Caco-2 (cell line): ENCODE measurements around the gene ERBB4. TPM values are rescaled to one million over a fixed set of nuclear protein-coding genes. Genes with fewer than 3 reads are reported as not detected.

Source experiments
- BruUV-seq: library from RNA; stranded (reverse); fragments of 400-500 nt; replicated peaks from 2 replicates; lab custom pipeline; 2021; lab: Mats Ljungman, UMichigan
- CTCF ChIA-PET: fragments of 300-600 bp; sonication (Branson Sonifier 250); formaldehyde crosslinking; loops from one replicate; lab custom pipeline; 2022; ENCODE audit warnings: antibody characterized with exemption; lab: Charles Lee
- POLR2A ChIA-PET: fragments of 300-600 bp; sonication (Branson Sonifier 250); formaldehyde crosslinking; loops from one replicate; lab custom pipeline; 2022; ENCODE audit warnings: antibody characterized with exemption; lab: Charles Lee
- DNase-seq, 2 experiments: peaks; one replicate each; pipeline versions ENCODE4 v3.0.0 to v3.0.0-alpha.2; 2020 to 2022
- H3K27me3 ChIP-seq: replicated peaks from 2 replicates; pipeline ENCODE4 v1.6.0; 2011; ENCODE audit warnings: low read length; ENCODE audit not compliant: control insufficient read depth, insufficient read depth
- H3K36me3 ChIP-seq: 2 replicates; pipeline ENCODE4 v1.5.1; 2011; ENCODE audit warnings: low read length; ENCODE audit not compliant: control insufficient read depth, insufficient read depth
- H3K4me1 ChIP-seq: fragments of 250-450 bp; sonication (Bioruptor Pico); 2 replicates; pipeline ENCODE4 v1.5.1; 2020; ENCODE audit warnings: mild to moderate bottlenecking
- H3K4me3 ChIP-seq: 2 replicates; pipeline ENCODE4 v1.5.1; 2011; ENCODE audit warnings: low read depth, mild to moderate bottlenecking, control low read depth, low read length
- H3K9me3 ChIP-seq: fragments of 250-450 bp; sonication (Bioruptor Pico); 2 replicates; pipeline ENCODE4 v1.5.1; 2020; ENCODE audit warnings: mild to moderate bottlenecking, moderate library complexity
- H3K27ac Mint-ChIP-seq: one replicate; pipeline ENCODE4 v1.8.0; 2022; ENCODE audit warnings: mixed read lengths; ENCODE audit not compliant: unreplicated experiment
- H3K27me3 Mint-ChIP-seq: one replicate; pipeline ENCODE4 v1.8.0; 2022; ENCODE audit warnings: mixed read lengths; ENCODE audit not compliant: insufficient read depth, unreplicated experiment
- H3K36me3 Mint-ChIP-seq: one replicate; pipeline ENCODE4 v1.8.0; 2022; ENCODE audit warnings: mild to moderate bottlenecking, mixed read lengths; ENCODE audit not compliant: insufficient read depth, unreplicated experiment
- H3K4me1 Mint-ChIP-seq: one replicate; pipeline ENCODE4 v1.8.0; 2022; ENCODE audit warnings: low read depth, mixed read lengths; ENCODE audit not compliant: unreplicated experiment
- H3K4me3 Mint-ChIP-seq: one replicate; pipeline ENCODE4 v1.8.0; 2022; ENCODE audit warnings: mild to moderate bottlenecking, moderate library complexity, mixed read lengths; ENCODE audit not compliant: unreplicated experiment
- H3K9me3 Mint-ChIP-seq: one replicate; pipeline ENCODE4 v1.8.0; 2022; ENCODE audit warnings: mixed read lengths; ENCODE audit not compliant: unreplicated experiment
- CTCF ChIP-seq, 2 experiments: fragments of 200-600 bp in 1 of 2; IDR thresholded peaks; 1 replicate in 1 of 2; 2 replicates in 1 of 2; pipeline versions ENCODE4 v1.5.1 to v1.8.0; 2011 to 2022; ENCODE audit warnings: antibody characterized with exemption in 1 of 2, control low read depth in 1 of 2, inconsistent platforms in 1 of 2, low read depth in 1 of 2, low read length in 1 of 2, mild to moderate bottlenecking in 1 of 2, moderate library complexity in 1 of 2; ENCODE audit not compliant: insufficient read depth in 1 of 2, severe bottlenecking in 1 of 2, unreplicated experiment in 1 of 2
- intact Hi-C: fragments of 100-400 bp; cut with micrococcal nuclease; formaldehyde crosslinking; loops from one replicate; pipeline ENCODE4 v1.10.0; 2022; ENCODE audit not compliant: unreplicated experiment
- total RNA-seq: library from RNA; stranded (reverse); gene quantifications from 2 replicates; pipeline ENCODE4 v1.2.3, GENCODE V29; 2022

ERBB4 gene
- total RNA-seq, 1 experiment from 2014 or later = not detected

- no peaks in the 10 kb centered on the region for H3K27me3 ChIP-seq
- no peak for DNase-seq
- Mint-ChIP-seq H3K9me3 (no peaks in the 10 kb centered on the region), H3K4me1 (no peaks in the 10 kb centered on the region), H3K27ac (no peak overlapping the region), H3K36me3 (no peaks in the 10 kb centered on the region), H3K27me3 (no peaks in the 10 kb centered on the region), H3K4me3 (no peak overlapping the region)
- BruUV-seq = no TSS peak
- H3K4me3 ChIP-seq = no peak overlapping the region
- H3K9me3 ChIP-seq = no peaks in the 10 kb centered on the region
- intact Hi-C loops = no loop called here
- H3K36me3 ChIP-seq = no peaks in the 10 kb centered on the region
- ChIA-PET POLR2A (no interaction called here), CTCF (no interaction called here)
- H3K4me1 ChIP-seq = no peaks in the 10 kb centered on the region
- no peak for TF ChIP-seq CTCF (IDR thresholded peaks at IDR 0.05; ENCODE audit: insufficient read depth in 1 of 2, low read depth in 1 of 2, low read length in 1 of 2, severe bottlenecking in 1 of 2, unreplicated experiment in 1 of 2)
These were observed 243.0 kb downstream of the ERBB4 start for GRCh38 chr2:212295571-212295970.

- no peak for DNase-seq
- no TSS peak for BruUV-seq
- Histone ChIP-seq H3K9me3 (no peaks in the 10 kb centered on the region), H3K27me3 (no peaks in the 10 kb centered on the region), H3K4me1 (no peaks in the 10 kb centered on the region), H3K4me3 (no peak overlapping the region), H3K36me3 (no peaks in the 10 kb centered on the region)
- Mint-ChIP-seq H3K4me3 (no peak overlapping the region), H3K27me3 (no peaks in the 10 kb centered on the region), H3K27ac (no peak overlapping the region), H3K9me3 (no peaks in the 10 kb centered on the region), H3K36me3 (no peaks in the 10 kb centered on the region), H3K4me1 (no peaks in the 10 kb centered on the region)
- intact Hi-C loops = no loop called here
- CTCF ChIA-PET = no interaction called here
- no peak for TF ChIP-seq CTCF (IDR thresholded peaks at IDR 0.05; ENCODE audit: insufficient read depth in 1 of 2, low read depth in 1 of 2, low read length in 1 of 2, severe bottlenecking in 1 of 2, unreplicated experiment in 1 of 2)
- POLR2A ChIA-PET = no interaction called here
These were observed 243.8 kb downstream of the ERBB4 start for GRCh38 chr2:212294816-212295215.

GRCh38 chr2:212289301-212289700 lies 249.3 kb downstream of the ERBB4 start:
- no peak overlapping the region for H3K4me3 Mint-ChIP-seq
- intact Hi-C loops = no loop called here
- no peaks in the 10 kb centered on the region for H3K27me3 ChIP-seq

More at GRCh38 chr2:212289301-212289700, 249.3 kb downstream of the ERBB4 start:
- DNase-seq = no peak
- BruUV-seq = no TSS peak
- H3K4me1 ChIP-seq = no peaks in the 10 kb centered on the region
- ChIA-PET POLR2A (no interaction called here), CTCF (no interaction called here)
- no peaks in the 10 kb centered on the region for H3K9me3 ChIP-seq
- no peak overlapping the region for H3K4me3 ChIP-seq
- Mint-ChIP-seq H3K36me3 (no peaks in the 10 kb centered on the region), H3K27ac (no peak overlapping the region), H3K4me1 (no peaks in the 10 kb centered on the region), H3K27me3 (no peaks in the 10 kb centered on the region), H3K9me3 (no peaks in the 10 kb centered on the region)
- H3K36me3 ChIP-seq = no peaks in the 10 kb centered on the region
- no peak for TF ChIP-seq CTCF (IDR thresholded peaks at IDR 0.05; ENCODE audit: insufficient read depth in 1 of 2, low read depth in 1 of 2, low read length in 1 of 2, severe bottlenecking in 1 of 2, unreplicated experiment in 1 of 2)
